Amniotic epithelial cell (primary cell): ENCODE data around the gene RBSN.
"Not testable (repeated sequence)": the region's sequence is repeated elsewhere in the genome, so short reads cannot be mapped to it uniquely, and the experiment has no call there.

Source experiments
- DNase-seq: peaks from one replicate; pipeline ENCODE4 v3.0.0-alpha.2; 2010; ENCODE audit warnings: low read depth

RBSN gene

GRCh38 chr3:15098503-15099363, at the start of gene RBSN:
TSS of gene RBSN (minus strand) at chr3:15099148. CDS start at chr3:15096120, 3,028 bp downstream.
- DNase-seq, result peak; percentile 91

- peak; percentile 15 for DNase-seq
Measured at GRCh38 chr3:15148614-15149013, 49.7 kb upstream of the RBSN start.

GRCh38 chr3:15136885-15137284, 37.9 kb upstream of the RBSN start:
- not testable (repeated sequence) for DNase-seq

GRCh38 chr3:15134968-15135367, 36.0 kb upstream of the RBSN start:
- not testable (repeated sequence) for DNase-seq

- DNase-seq, result not testable (repeated sequence)
Measured at GRCh38 chr3:15128403-15128802, 29.5 kb upstream of the RBSN start.

GRCh38 chr3:15126975-15127374, 28.0 kb upstream of the RBSN start:
- DNase-seq, result not testable (repeated sequence)

GRCh38 chr3:15122398-15122797, 23.4 kb upstream of the RBSN start:
- no peak for DNase-seq

- DNase-seq, result no peak
Measured at GRCh38 chr3:15121936-15122335, 23.0 kb upstream of the RBSN start.

- no peak for DNase-seq
Measured at GRCh38 chr3:15120986-15121385, 22.0 kb upstream of the RBSN start.

GRCh38 chr3:15117011-15117410, 18.1 kb upstream of the RBSN start:
- DNase-seq, result no peak

GRCh38 chr3:15116032-15116669, 17.2 kb upstream of the RBSN start:
- no peak for DNase-seq

GRCh38 chr3:15114466-15115358, 15.8 kb upstream of the RBSN start:
- DNase-seq, result no peak

- no peak for DNase-seq
Measured at GRCh38 chr3:15113884-15114283, 14.9 kb upstream of the RBSN start.

- DNase-seq, result no peak
Measured at GRCh38 chr3:15113471-15113870, 14.5 kb upstream of the RBSN start.

- DNase-seq, result no peak
Measured at GRCh38 chr3:15112011-15112410, 13.1 kb upstream of the RBSN start.

GRCh38 chr3:15110206-15110605, 11.3 kb upstream of the RBSN start:
- no peak for DNase-seq

- DNase-seq, result no peak
Measured at GRCh38 chr3:15108869-15109268, 9.9 kb upstream of the RBSN start.

- peak; percentile 58 for DNase-seq
Measured at GRCh38 chr3:15108082-15108545, 9.2 kb upstream of the RBSN start.

GRCh38 chr3:15107075-15107947, 8.4 kb upstream of the RBSN start:
- DNase-seq, result no peak

GRCh38 chr3:15102836-15103235, 3.9 kb upstream of the RBSN start:
- DNase-seq, result no peak

GRCh38 chr3:15102256-15102655, 3.3 kb upstream of the RBSN start:
- DNase-seq, result no peak
